ENCODE data around the gene PHF21A. TPM values are rescaled to one million over a fixed set of nuclear protein-coding genes. Genes with fewer than 3 reads are reported as not detected.

Gene PHF21A
- total and polyA plus RNA-seq, 2 of the 8 experiments (the other 6 are each of a cell fraction or from before 2014, with no cell fraction given), result 17.6 to 40.3 TPM

DNA sequence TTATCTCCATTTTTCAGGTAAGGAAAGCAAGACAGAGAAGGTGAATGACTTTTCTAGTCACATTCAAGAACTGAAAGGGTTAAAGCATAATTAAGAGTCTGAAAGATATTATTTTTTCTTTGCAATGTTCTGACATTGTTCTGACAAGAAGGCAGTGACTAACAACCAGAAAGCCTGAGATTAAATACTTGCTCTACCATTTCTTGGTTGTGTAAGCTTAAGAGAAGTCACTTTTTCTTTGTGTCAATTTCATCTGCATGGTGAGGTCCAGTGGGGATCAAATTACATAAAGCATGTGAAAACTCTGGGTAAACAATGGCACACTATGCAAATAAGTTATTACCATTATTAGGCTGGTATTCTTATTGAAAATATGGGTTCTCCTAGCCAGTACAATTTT is 73.7 kb downstream of the PHF21A start:
- Histone ChIP-seq H3K4me3 (ENCODE audit: extremely low read depth in 1 of 4, insufficient read depth in 2 of 4, low read depth in 3 of 4, low read length in 4 of 4) (no peak overlapping the region), H3K4me2 (ENCODE audit: insufficient read depth in 1 of 2, low read depth in 2 of 2, low read length in 2 of 2) (no peak overlapping the region), H4K20me1 (replicated peaks in 1 of 2; ENCODE audit: control insufficient read depth in 1 of 2, insufficient read depth in 2 of 2, low read length in 2 of 2) (no peaks in the 10 kb centered on the region), H3K79me2 (ENCODE audit: control insufficient read depth in 1 of 2, insufficient read depth in 2 of 2, low read length in 2 of 2) (peaks cover 0 to 3% of the 10 kb centered on the region in 2 experiments; a peak in 1 of 4 replicates), H4K8ac (ENCODE audit: extremely low read depth, insufficient read depth, low read length) (no peak overlapping the region), H3K56ac (replicated peaks; ENCODE audit: insufficient read length, low read depth, low read length) (no peak overlapping the region), H2AFZ (ENCODE audit: low read length) (no peak overlapping the region), H2BK5ac (ENCODE audit: low read depth, low read length) (no peak overlapping the region), H2BK20ac (ENCODE audit: low read length) (no peak overlapping the region), H3K79me1 (ENCODE audit: low read depth, low read length) (no peaks in the 10 kb centered on the region), H3K18ac (ENCODE audit: extremely low read depth, low read length) (no peak overlapping the region), H3K36me3 (ENCODE audit: control insufficient read depth in 2 of 4, insufficient read depth in 4 of 4, low read length in 3 of 4) (no peaks in the 10 kb centered on the region), H3K4ac (replicated peaks; ENCODE audit: insufficient read length, low read depth, low read length) (no peak overlapping the region), H2BK12ac (ENCODE audit: low read depth, low read length) (no peak overlapping the region), H4K5ac (ENCODE audit: insufficient read length, low read depth, low read length) (no peak overlapping the region), H2BK15ac (ENCODE audit: low read length) (no peak overlapping the region), H4K91ac (replicated peaks; ENCODE audit: insufficient read length, low read length) (no peak overlapping the region), H3K4me1 (replicated peaks in 1 of 4; ENCODE audit: control insufficient read depth in 3 of 4, insufficient read depth in 4 of 4, low read length in 3 of 4) (peaks cover 6 to 28% (median 23%) of the 10 kb centered on the region in 4 experiments; a peak in 5 of 7 replicates), H3K27me3 (replicated peaks in 1 of 4; ENCODE audit: control insufficient read depth in 3 of 4, extremely low read depth in 1 of 4, insufficient read depth in 3 of 4, low read length in 3 of 4) (no peaks in the 10 kb centered on the region), H3K9ac (replicated peaks in 1 of 4; ENCODE audit: extremely low read depth in 1 of 4, low read depth in 3 of 4, low read length in 3 of 4) (no peak overlapping the region), H3K23me2 (ENCODE audit: low read depth, low read length) (no peaks in the 10 kb centered on the region), H3K9me3 (ENCODE audit: insufficient read depth in 2 of 2, low read depth in 1 of 2, low read length in 1 of 2) (no peaks in the 10 kb centered on the region), H3K23ac (ENCODE audit: insufficient read length) (no peak overlapping the region), H3K27ac (ENCODE audit: low read depth, low read length) (no peak overlapping the region), H2AK5ac (ENCODE audit: low read depth, low read length) (no peak overlapping the region), H2BK120ac (replicated peaks; ENCODE audit: low read depth, low read length) (no peak overlapping the region), H3K14ac (ENCODE audit: insufficient read length) (no peak overlapping the region)
- CTCF ChIA-PET (ENCODE audit: partially characterized antibody), result no interaction called here
- FAIRE-seq (no peak), DNase-seq (ENCODE audit: low read depth in 1 of 2, low spot score in 2 of 2) (no peak)
- TF ChIP-seq KDM5A (IDR thresholded peaks at IDR 0.05; ENCODE audit: low read length) (no peak), EGR1 (IDR thresholded peaks at IDR 0.05; ENCODE audit: borderline replicate concordance, low read depth, low read length) (no peak), JUN (IDR thresholded peaks at IDR 0.05; ENCODE audit: low read depth, low read length) (no peak), SP1 (IDR thresholded peaks at IDR 0.05; ENCODE audit: low read depth, low read length) (no peak), POU5F1 (IDR thresholded peaks at IDR 0.05; ENCODE audit: low read depth, low read length) (no peak), TEAD4 (IDR thresholded peaks at IDR 0.05; ENCODE audit: low read depth, low read length) (no peak), GTF2F1 (IDR thresholded peaks at IDR 0.05; ENCODE audit: borderline replicate concordance, low read depth, low read length) (no peak)
- TF ChIP-seq, protein P1, sequence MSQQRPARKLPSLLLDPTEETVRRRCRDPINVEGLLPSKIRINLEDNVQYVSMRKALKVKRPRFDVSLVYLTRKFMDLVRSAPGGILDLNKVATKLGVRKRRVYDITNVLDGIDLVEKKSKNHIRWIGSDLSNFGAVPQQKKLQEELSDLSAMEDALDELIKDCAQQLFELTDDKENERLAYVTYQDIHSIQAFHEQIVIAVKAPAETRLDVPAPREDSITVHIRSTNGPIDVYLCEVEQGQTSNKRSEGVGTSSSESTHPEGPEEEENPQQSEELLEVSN (IDR thresholded peaks at IDR 0.05), result no peak
- POLR2A ChIA-PET (ENCODE audit: partially characterized antibody), result interaction anchor here (1.2 to 1.4 kb wide), 2 partner anchors 12 to 25 kb away, joined by 3 to 4 read pairs; no protein-coding TSS in a partner anchor
